ENCODE measurements around the gene SMG1. TPM values are rescaled to one million over a fixed set of nuclear protein-coding genes. Genes with fewer than 3 reads are reported as not detected.
"Not testable (repeated sequence)": the region's sequence is repeated elsewhere in the genome, so short reads cannot be mapped to it uniquely, and the experiment has no call there.

SMG1 gene
- polyA plus RNA-seq, 3 donors from 2014 or later = 5.2 to 28.1 (median 7.9) TPM

- DNase-seq = no peak
- peaks cover 11 to 19% (median 19%) of the 10 kb centered on the region in 3 donors for H3K27me3 Mint-ChIP-seq (ENCODE audit: low read depth in 3 of 3)
- peaks cover 33 to 49% of the 10 kb centered on the region in 2 donors for H3K4me1 Mint-ChIP-seq
- no peak overlapping the region for H3K4me3 Mint-ChIP-seq
- peaks cover 12 to 26% (median 18%) of the 10 kb centered on the region in 3 donors for H3K36me3 Mint-ChIP-seq
- peak overlapping the region in 2 of 6 donors; percentile 40 to 41 for H3K27ac Mint-ChIP-seq
- no peaks in the 10 kb centered on the region for H3K9me3 Mint-ChIP-seq
These were observed 128.5 kb downstream of the SMG1 start for GRCh38 chr16:18797746-18798145.

DNA sequence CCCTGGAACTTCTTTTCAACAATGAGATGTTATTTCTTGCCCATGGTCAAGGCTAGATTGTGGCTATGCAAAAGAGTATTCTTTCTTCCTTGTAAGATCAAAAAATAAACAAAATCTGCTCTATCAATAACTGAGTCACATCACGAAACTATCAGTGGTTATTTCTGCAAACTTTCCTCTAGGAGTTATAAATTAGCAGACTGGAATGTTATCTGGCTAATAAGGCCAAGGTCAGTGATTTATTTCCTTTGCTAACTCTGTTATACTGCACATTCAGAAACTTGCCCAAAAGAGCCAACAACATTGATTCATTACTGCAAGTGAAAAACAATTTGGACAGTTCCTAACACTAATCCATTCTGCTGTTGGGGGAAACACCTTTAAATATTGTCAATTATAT is 129.8 kb downstream of the SMG1 start:
- peak overlapping the region in 1 of 6 donors; percentile 44 for H3K27ac Mint-ChIP-seq
- DNase-seq = no peak
- H3K36me3 Mint-ChIP-seq = peaks cover 14 to 30% (median 20%) of the 10 kb centered on the region in 3 donors
- peaks cover 6 to 12% (median 9%) of the 10 kb centered on the region in 3 donors for H3K27me3 Mint-ChIP-seq (ENCODE audit: low read depth in 3 of 3)
- peaks cover 24 to 42% of the 10 kb centered on the region in 2 donors for H3K4me1 Mint-ChIP-seq
- no peak overlapping the region for H3K4me3 Mint-ChIP-seq
- no peaks in the 10 kb centered on the region for H3K9me3 Mint-ChIP-seq

DNA sequence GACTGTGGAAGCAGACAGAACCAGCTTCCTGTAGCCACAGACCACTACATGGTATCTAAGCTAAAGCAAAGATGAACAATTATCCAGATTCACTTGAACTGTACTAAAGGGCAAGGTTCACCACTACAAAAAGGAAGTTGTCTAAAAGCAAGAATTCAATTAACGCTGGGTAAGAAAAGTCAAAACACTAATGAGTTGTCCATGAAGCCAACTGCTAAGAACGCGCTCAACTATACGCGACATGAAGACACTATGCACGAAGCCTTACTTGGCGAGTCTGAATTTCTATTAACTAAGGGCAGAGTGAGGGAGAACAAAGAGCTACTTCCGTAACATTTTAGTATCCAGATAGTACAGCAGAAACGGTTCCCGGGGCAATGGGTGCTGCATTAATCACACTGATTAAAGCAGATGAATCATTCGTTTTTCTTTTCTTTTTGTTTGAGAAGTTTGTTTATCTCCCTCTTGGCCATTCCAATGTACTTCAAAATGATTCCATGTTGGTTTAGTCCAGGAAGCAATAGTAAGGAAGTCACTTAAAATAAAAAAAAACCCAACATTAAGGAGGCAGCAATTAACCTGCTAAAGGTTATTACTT is 133.3 kb downstream of the SMG1 start:
- H3K27ac Mint-ChIP-seq = peak overlapping the region in 4 of 6 donors; percentile 15 to 60 (median 21)

DNA sequence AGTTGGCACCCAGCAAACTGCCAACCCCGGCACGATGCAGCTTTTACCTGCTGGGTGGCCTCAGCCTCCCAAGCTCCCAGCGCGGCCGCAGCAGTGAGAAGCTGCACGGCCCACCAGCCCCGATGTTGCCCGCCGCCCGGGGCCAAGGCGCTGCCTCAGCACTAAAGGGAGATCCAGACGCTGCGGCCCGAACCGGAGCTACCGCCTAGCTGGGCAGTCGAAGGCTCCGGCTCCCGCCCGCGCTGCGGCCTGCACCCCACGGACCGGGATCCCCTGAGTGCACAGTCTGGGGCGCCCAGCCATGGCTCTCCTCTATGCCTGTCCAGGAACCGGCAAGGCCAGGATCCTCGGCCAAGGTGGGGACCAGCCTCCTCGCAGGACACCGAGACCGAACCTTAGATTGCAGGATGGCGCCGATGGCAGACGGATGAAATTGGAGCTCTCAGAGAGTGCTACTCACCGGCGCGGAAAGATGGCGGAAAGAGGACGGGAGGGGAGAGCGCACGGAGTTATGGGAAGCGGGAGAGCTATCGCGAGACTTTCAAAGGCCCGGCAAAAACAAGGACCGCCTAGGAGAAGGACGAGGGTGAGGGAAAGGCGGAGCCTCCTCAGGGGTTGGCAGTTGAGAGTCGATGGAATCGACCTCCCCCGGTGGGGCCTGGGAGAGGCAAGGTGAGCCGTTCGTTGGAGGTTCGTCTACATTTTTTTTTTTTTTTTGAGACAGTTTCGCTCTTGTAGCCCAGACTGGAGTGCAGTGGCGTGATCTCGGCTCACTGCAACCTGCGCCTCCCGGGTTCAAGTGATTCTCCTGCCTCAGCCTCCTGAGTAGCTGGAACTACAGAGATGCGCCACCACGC is 136.1 kb downstream of the SMG1 start, which contains the start of gene RPS15A:
Gene RPS15A (minus strand): TSS at position 485 of the 857 bp plus-strand sequence. CDS start 1,221 bp downstream, outside the sequence.
- H3K27me3 Mint-ChIP-seq (ENCODE audit: low read depth in 3 of 3) = peaks cover 4 to 21% (median 20%) of the 10 kb centered on the region in 3 donors
- peak; percentile 90 to 93 (median 92) for DNase-seq
- no peaks in the 10 kb centered on the region for H3K9me3 Mint-ChIP-seq
- peaks cover 53 to 58% of the 10 kb centered on the region in 2 donors for H3K4me1 Mint-ChIP-seq
- peak within 1 kb of the TSS; percentile 88 to 97 (median 90) for H3K27ac Mint-ChIP-seq
- peak within 1 kb of the TSS; percentile 93 to 99 (median 97) for H3K4me3 Mint-ChIP-seq
- H3K36me3 Mint-ChIP-seq = peaks cover 23 to 51% (median 50%) of the 10 kb centered on the region in 3 donors

More for the DNA sequence above, 133.3 kb downstream of the SMG1 start:
- peaks cover 28 to 39% of the 10 kb centered on the region in 2 donors for H3K4me1 Mint-ChIP-seq
- H3K36me3 Mint-ChIP-seq = peaks cover 26 to 45% (median 31%) of the 10 kb centered on the region in 3 donors
- peaks cover 4 to 16% (median 15%) of the 10 kb centered on the region in 3 donors for H3K27me3 Mint-ChIP-seq (ENCODE audit: low read depth in 3 of 3)
- no peak for DNase-seq
- H3K9me3 Mint-ChIP-seq = no peaks in the 10 kb centered on the region
- no peak overlapping the region for H3K4me3 Mint-ChIP-seq

DNA sequence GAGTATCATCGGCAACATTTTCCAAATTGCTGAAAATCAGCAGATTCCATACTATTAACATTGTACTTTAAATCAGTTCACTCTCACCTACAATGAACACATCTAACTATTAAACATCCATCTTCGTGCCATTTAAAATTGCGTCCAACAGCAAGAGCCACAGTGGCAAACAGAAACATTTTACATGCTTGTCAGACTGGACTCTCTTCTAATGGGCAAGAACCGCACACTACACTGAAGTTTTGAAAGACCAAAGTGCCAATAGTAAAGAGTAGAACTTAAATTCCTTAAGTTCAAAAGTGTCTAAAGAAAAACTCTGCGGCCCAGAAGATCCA is 136.7 kb downstream of the SMG1 start:
- Mint-ChIP-seq H3K27me3 (ENCODE audit: low read depth in 3 of 3) (peaks cover 4 to 20% (median 20%) of the 10 kb centered on the region in 3 donors), H3K9me3 (no peaks in the 10 kb centered on the region), H3K4me3 (peak overlapping the region; percentile 93 to 99 (median 97)), H3K27ac (peak overlapping the region; percentile 88 to 97 (median 90)), H3K4me1 (peaks cover 58 to 64% of the 10 kb centered on the region in 2 donors), H3K36me3 (peaks cover 27 to 56% (median 56%) of the 10 kb centered on the region in 3 donors)
- no peak for DNase-seq

GRCh38 chr16:18788828-18789514 is 137.2 kb downstream of the SMG1 start:
- Mint-ChIP-seq H3K4me1 (peaks cover 61 to 68% of the 10 kb centered on the region in 2 donors), H3K27ac (peak overlapping the region; percentile 88 to 97 (median 90)), H3K36me3 (peaks cover 27 to 54% (median 53%) of the 10 kb centered on the region in 3 donors), H3K27me3 (ENCODE audit: low read depth in 3 of 3) (peaks cover 4 to 20% (median 20%) of the 10 kb centered on the region in 3 donors), H3K4me3 (peak overlapping the region; percentile 93 to 99 (median 97)), H3K9me3 (no peaks in the 10 kb centered on the region)
- no peak for DNase-seq

DNA sequence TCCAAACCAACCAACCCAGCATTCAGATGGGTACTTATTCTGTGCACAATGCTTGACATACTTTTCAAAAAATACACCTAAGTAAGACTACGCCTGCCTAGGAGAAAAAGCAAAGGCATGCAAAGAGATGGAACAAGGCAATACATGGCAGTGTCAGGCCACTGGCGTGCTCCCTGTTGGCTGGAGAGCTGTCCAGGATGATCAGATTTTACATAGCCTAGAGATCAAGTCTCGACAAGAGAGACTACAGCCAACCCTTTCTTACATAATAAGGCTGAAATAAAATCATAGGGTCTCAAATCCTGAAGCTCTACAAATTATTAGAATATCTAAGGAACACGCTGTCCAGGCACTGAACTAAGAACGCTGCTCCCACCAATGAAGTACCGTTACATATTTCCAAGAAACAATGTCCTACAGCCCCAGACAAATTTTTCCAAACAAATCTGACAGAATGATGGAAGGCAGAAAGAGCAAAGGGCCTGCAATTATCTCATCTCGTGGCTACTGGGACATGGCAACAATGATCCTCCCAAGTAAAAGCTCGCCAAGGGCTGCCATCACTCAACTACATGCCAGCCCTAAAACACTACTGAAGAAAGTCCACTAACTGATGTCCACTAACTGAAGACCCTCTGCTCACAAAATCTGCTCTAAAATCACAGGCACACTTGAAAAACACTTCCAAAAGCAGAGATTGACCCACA is 141.1 kb downstream of the SMG1 start:
- H3K27ac Mint-ChIP-seq = peak overlapping the region; percentile 48 to 87 (median 76)
- DNase-seq = no peak
- peaks cover 63 to 69% of the 10 kb centered on the region in 2 donors for H3K4me1 Mint-ChIP-seq
- peaks cover 18 to 56% (median 54%) of the 10 kb centered on the region in 3 donors for H3K36me3 Mint-ChIP-seq
- H3K27me3 Mint-ChIP-seq (ENCODE audit: low read depth in 3 of 3) = peaks cover 0 to 14% (median 14%) of the 10 kb centered on the region in 3 donors
- H3K9me3 Mint-ChIP-seq = no peaks in the 10 kb centered on the region
- H3K4me3 Mint-ChIP-seq = peak overlapping the region; percentile 12 to 52 (median 24)

DNA sequence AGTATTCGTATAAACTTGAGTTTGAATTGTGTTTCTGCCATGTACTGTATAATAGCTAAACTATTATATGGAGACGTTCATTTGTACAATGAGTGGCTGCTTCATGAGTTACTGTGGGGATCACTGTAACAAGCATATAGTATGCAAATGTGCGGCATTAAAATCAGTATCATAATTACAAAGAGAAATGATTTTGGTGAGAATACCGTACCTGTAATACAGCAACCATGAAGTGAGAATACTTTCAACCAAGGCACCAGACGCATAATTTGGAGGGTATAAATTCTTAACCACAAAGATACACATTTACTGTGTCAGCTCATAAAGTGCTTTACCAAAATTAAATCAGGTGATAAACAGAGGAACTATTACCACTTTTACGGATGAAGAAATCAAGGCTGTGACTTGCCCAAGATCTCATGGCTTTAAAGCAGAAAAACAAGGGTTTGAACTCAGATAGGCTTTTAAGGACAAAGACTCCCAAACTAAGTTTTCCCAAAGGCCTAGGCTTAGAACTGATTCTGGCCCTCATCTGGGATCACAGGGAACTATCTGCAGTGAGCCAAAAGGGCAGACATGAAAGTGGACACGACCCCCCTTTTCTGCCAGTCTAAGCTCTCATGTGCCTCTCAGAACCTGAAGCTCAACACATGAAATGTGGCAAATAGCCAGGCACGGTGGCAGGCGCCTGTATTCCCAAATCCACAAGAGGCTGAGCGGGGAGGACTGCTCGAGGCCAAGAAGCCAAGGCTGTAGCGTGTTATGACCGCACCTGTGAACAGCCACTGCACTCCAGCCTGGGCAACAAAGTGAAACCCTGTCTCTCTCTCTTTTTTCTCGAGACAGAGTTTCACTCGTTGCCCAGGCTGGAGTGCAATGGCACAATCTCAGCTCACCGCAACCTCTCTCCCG is 142.5 kb downstream of the SMG1 start:
- Mint-ChIP-seq H3K4me3 (peak overlapping the region in 1 of 5 donors; percentile 1), H3K36me3 (peaks cover 12 to 49% (median 44%) of the 10 kb centered on the region in 3 donors), H3K27me3 (ENCODE audit: low read depth in 3 of 3) (peaks cover 0 to 7% (median 5%) of the 10 kb centered on the region in 3 donors), H3K4me1 (peaks cover 53 to 56% of the 10 kb centered on the region in 2 donors), H3K9me3 (no peaks in the 10 kb centered on the region), H3K27ac (peak overlapping the region; percentile 55 to 80 (median 66))
- no peak for DNase-seq

DNA sequence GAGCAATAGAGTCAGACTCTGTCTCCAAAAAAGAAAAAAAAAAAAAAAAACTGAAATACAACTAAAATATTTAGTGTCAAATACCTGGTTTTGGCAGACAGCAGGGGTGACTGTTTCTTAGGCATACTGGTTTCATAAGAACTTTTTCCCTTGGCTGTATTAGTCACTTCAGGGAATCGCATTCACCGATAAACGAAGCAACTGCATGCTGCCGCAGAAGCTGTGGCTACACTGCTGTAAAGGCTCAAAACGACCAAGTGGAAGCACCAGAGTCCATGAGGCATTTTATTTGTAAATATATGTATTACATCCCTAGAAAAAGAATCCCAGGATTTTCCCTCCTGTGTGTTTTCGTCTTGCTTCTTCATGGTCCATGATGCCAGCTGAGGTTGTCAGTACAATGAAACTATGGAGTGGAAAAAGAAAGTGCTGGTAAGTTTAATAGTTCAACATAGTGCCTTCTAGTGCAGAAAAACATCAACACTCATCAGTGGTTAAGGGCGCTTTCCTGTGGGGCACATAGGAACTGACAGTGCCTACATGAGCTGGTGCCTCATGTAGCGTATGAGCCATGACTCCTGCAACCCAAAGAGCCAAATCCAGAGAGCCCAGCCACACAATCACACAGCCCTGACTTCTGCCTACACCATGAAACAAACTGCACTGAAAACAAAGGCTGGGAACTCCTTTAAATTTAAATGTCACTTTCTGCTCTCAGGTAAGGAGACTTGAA is 143.3 kb downstream of the SMG1 start:
- Mint-ChIP-seq H3K27me3 (ENCODE audit: low read depth in 3 of 3) (peaks cover 0 to 5% (median 5%) of the 10 kb centered on the region in 3 donors), H3K27ac (peak overlapping the region; percentile 55 to 80 (median 66)), H3K4me1 (peaks cover 45 to 48% of the 10 kb centered on the region in 2 donors), H3K4me3 (peak overlapping the region in 1 of 5 donors; percentile 19), H3K36me3 (peaks cover 12 to 41% (median 36%) of the 10 kb centered on the region in 3 donors), H3K9me3 (no peaks in the 10 kb centered on the region)
- no peak for DNase-seq

- peaks cover 30 to 34% of the 10 kb centered on the region in 2 donors for H3K4me1 Mint-ChIP-seq
- not testable (repeated sequence) for H3K27me3 Mint-ChIP-seq (ENCODE audit: low read depth in 3 of 3); H3K9me3 Mint-ChIP-seq; DNase-seq; H3K4me3 Mint-ChIP-seq
- peaks cover 4 to 28% (median 26%) of the 10 kb centered on the region in 3 donors for H3K36me3 Mint-ChIP-seq
- H3K27ac Mint-ChIP-seq = peak overlapping the region in 1 of 6 donors; percentile 76
These were observed 145.0 kb downstream of the SMG1 start for GRCh38 chr16:18781232-18781631.

GRCh38 chr16:18780460-18781026 is 145.7 kb downstream of the SMG1 start:
- H3K27ac Mint-ChIP-seq; H3K4me3 Mint-ChIP-seq; H3K9me3 Mint-ChIP-seq; H3K27me3 Mint-ChIP-seq (ENCODE audit: low read depth in 3 of 3); DNase-seq: not testable (repeated sequence)
- H3K36me3 Mint-ChIP-seq = peaks cover 4 to 21% (median 19%) of the 10 kb centered on the region in 3 donors
- peaks cover 24 to 27% of the 10 kb centered on the region in 2 donors for H3K4me1 Mint-ChIP-seq

Measured in immature natural killer cell (primary cell).